ENCODE results near the gene DNAI2. TPM values are rescaled to one million over a fixed set of nuclear protein-coding genes. Genes with fewer than 3 reads are reported as not detected.

The DNAI2 gene
- total and polyA plus RNA-seq, 9 of the 15 experiments (the other 6 are each of a cell fraction or from before 2014, with no cell fraction given), result not detected

GRCh38 chr17:74274060-74274708, at the start of gene DNAI2 (continued):
- TF ChIP-seq CBX8 (IDR thresholded peaks at IDR 0.05; ENCODE audit: borderline replicate concordance, extremely low read depth, low read depth, low read length, poor library complexity, severe bottlenecking), result no peak
- no peak for TF ChIP-seq OTX1 (CRISPR knock-in tag; IDR thresholded peaks at IDR 0.05)
- TF ChIP-seq USF1 (CRISPR knock-in tag; IDR thresholded peaks at IDR 0.05), result peak; percentile 82

GRCh38 chr17:74224959-74225725, 48.9 kb upstream of the DNAI2 start:
- no peaks in the 10 kb centered on the region for H3K79me2 ChIP-seq (ENCODE audit: control insufficient read depth, insufficient read depth, low read length)
- POLR2A ChIA-PET, result interaction anchor here (1.8 kb wide), 1 partner anchor 12 kb away, joined by 5 read pairs; the partner anchor contains the start of gene TTYH2
- DNase-seq (ENCODE audit: extremely low read depth in 1 of 4, low spot score in 3 of 4), result no peak
- no peak overlapping the region for H3K27ac ChIP-seq (ENCODE audit: extremely low read depth, low read depth, low read length)
- H3K4me1 ChIP-seq (replicated peaks in 1 of 2; ENCODE audit: control insufficient read depth in 2 of 2, insufficient read depth in 2 of 2, low read length in 2 of 2), result peaks cover 8 to 9% of the 10 kb centered on the region in 2 experiments; a peak in 4 of 5 replicates
- CTCF ChIA-PET (ENCODE audit: low intra/inter-chr PET ratio), result no interaction called here
- peak overlapping the region in 1 of 2 experiments; percentile 52; a peak in 1 of 4 replicates for H3K9ac ChIP-seq (ENCODE audit: insufficient read depth in 1 of 2, low read depth in 2 of 2, low read length in 2 of 2)
- H3K9me3 ChIP-seq (replicated peaks; ENCODE audit: control insufficient read depth, insufficient read depth, low read depth, low read length), result no peaks in the 10 kb centered on the region
- ATAC-seq, result no peak
- in situ Hi-C loops (cut with MboI) (no loop called here), intact Hi-C loops (cut with micrococcal nuclease) (no loop called here)
- H2AFZ ChIP-seq (ENCODE audit: low read depth, low read length), result no peak overlapping the region
- BruUV-seq (replicated peaks), result no TSS peak
- H3K36me3 ChIP-seq (ENCODE audit: control insufficient read depth, insufficient read depth, low read length), result no peaks in the 10 kb centered on the region
- FAIRE-seq, result no peak
- H3K4me2 ChIP-seq (ENCODE audit: insufficient read depth, low read length), result no peak overlapping the region
- TF ChIP-seq TSHZ1 (CRISPR knock-in tag; IDR thresholded peaks at IDR 0.05) (no peak), CBFA2T2 (conservative IDR thresholded peaks at IDR 0.05) (no peak), CXXC5 (CRISPR knock-in tag; IDR thresholded peaks at IDR 0.05) (no peak), PPARD (CRISPR knock-in tag; IDR thresholded peaks at IDR 0.05) (no peak), FOXP4 (CRISPR knock-in tag; IDR thresholded peaks at IDR 0.05; ENCODE audit: borderline replicate concordance) (no peak)
- H3K27me3 ChIP-seq (ENCODE audit: control insufficient read depth in 2 of 2, insufficient read depth in 2 of 2, low read length in 2 of 2), result peaks cover 0 to 12% of the 10 kb centered on the region in 2 experiments; a peak in 3 of 5 replicates
- H3K4me3 ChIP-seq, result no peak overlapping the region
- H4K20me1 ChIP-seq (replicated peaks; ENCODE audit: control insufficient read depth, insufficient read depth, low read length), result 0 out of 2 replicates have a peak, but pooled peaks cover 3% of the 10 kb centered on the region
- H3K9me1 ChIP-seq (ENCODE audit: control insufficient read depth, insufficient read depth, low read length), result no peaks in the 10 kb centered on the region
- 48% methylated on average over 19 of the region's 20 CpGs for WGBS (ENCODE audit: insufficient coverage, low coverage, missing lambda C conversion rate)

Data from K562 (cell line).